Left lung (tissue), 10 donors: Measurements from ENCODE around the gene CTNNBIP1. TPM values are rescaled to one million over a fixed set of nuclear protein-coding genes. Genes with fewer than 3 reads are reported as not detected.
A peak's percentile ranks its signal among the peaks of the same experiment; 100 is the strongest.

ENCODE experiments used
- ATAC-seq: fragments of 200-7000 bp; cut with Tn5 transposase; one replicate; pipeline ENCODE4 v1.9.1; 2020; ENCODE audit warnings: moderate library complexity
- DNase-seq, 4 donors: peaks; one replicate each; pipeline ENCODE4 v3.0.0-alpha.2; 2013 to 2020
- H3K27ac ChIP-seq, 2 donors: fragments of 200-600 bp; sonication (generic) in 1 of 2; one replicate each; pipeline versions ENCODE4 v1.5.0 to v1.8.0; 2020 to 2021
- H3K27me3 ChIP-seq, 2 donors: fragments of 200-600 bp; sonication (generic) in 1 of 2; one replicate each; pipeline versions ENCODE4 v1.5.0 to v1.8.0; 2020 to 2021
- H3K36me3 ChIP-seq, 2 donors: fragments of 200-600 bp; sonication (generic) in 1 of 2; one replicate each; pipeline versions ENCODE4 v1.5.0 to v1.8.0; 2020 to 2021
- H3K4me1 ChIP-seq, 2 donors: fragments of 200-600 bp; one replicate each; pipeline ENCODE4 v1.8.0; 2021
- H3K4me3 ChIP-seq, 2 donors: fragments of 200-600 bp; sonication (generic) in 1 of 2; one replicate each; pipeline versions ENCODE4 v1.5.0 to v1.8.0; 2020 to 2021; ENCODE audit warnings: mild to moderate bottlenecking in 1 of 2
- H3K9me3 ChIP-seq, 2 donors: fragments of 200-600 bp; sonication (generic) in 1 of 2; one replicate each; pipeline versions ENCODE4 v1.5.0 to v1.8.0; 2020 to 2021
- intact Hi-C, 2 donors: fragments of 100-400 bp; cut with DNase I; formaldehyde crosslinking; loops; one replicate each; pipeline versions ENCODE4 v1.11.2 to v1.14.2; 2022
- polyA plus RNA-seq, 6 donors: library from polyadenylated mRNA; unstranded; fragments of 120-200 nt; gene quantifications; one replicate each; pipeline ENCODE4 v1.2.1, GENCODE V29; 2013; ENCODE audit not compliant: insufficient read length in 6 of 6
- total RNA-seq, 2 donors: library from RNA; stranded (reverse); fragmentation: NEBNext Ultra II Directional; extraction: Animal tissue kit (Norgen Biotek cat#: 25700); gene quantifications; one replicate each; pipeline ENCODE4 v1.2.1, GENCODE V29; 2021
- TF ChIP-seq, protein P1 (sequence below), 2 donors: fragments of 200-600 bp; sonication (generic) in 1 of 2; IDR thresholded peaks; one replicate each; pipeline versions ENCODE4 v1.5.0 to v1.8.0; 2021; ENCODE audit warnings: antibody characterized with exemption in 2 of 2
- donor health status: DM: no; HTN: yes; CAD: no.
- donor health status: DM: no; HTN: no; CAD: no.

CTNNBIP1 gene
- total and polyA plus RNA-seq, 8 donors = 30.2 to 57.1 (median 48.0) TPM

DNA sequence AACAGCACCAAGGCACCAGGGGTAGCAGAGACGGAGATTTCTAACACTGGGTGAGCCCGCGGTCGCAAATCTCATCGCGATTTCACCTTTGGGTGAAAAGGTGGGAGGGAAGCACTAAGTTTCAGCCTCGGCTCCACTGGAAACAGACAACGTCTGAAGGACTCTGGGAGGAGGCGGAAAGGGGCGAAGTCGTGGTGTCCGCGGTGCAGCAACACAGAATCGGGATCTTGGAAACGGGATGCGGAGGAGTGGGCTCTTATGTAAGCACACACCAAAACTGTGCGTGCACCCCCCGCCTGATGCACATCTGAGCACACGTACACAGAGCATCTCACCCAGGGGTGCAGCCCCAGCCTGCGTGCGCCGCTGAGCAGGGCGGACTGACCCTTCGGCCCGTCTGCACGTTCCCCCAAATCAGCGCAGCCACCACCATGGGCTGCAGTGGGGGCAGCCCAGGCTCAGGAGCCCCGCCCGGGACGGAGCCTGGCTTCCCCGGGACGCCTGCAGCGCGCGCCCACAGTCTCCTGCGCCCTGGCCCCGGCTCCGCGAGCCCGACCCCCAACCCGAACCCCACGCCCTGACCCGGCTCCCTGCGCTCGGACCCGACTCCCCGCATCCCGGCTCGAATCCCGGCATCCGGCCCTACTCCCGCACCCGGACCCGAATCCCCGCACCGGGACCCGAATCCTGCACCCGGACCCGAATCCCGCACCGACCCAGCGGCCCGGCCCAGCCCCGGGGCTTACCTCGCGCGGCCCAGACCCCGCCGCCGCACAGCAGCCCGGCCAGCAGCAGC, 87.0 kb downstream of the CTNNBIP1 start:
- H3K27me3 ChIP-seq = peaks cover 0 to 14% of the 10 kb centered on the region in 2 donors
- peaks cover 18 to 40% of the 10 kb centered on the region in 2 donors for H3K4me1 ChIP-seq
- peak in 1 of 4 donors; percentile 80 for DNase-seq
- ATAC-seq = peak; percentile 3
- no peaks in the 10 kb centered on the region for H3K9me3 ChIP-seq
- TF ChIP-seq, protein P1, sequence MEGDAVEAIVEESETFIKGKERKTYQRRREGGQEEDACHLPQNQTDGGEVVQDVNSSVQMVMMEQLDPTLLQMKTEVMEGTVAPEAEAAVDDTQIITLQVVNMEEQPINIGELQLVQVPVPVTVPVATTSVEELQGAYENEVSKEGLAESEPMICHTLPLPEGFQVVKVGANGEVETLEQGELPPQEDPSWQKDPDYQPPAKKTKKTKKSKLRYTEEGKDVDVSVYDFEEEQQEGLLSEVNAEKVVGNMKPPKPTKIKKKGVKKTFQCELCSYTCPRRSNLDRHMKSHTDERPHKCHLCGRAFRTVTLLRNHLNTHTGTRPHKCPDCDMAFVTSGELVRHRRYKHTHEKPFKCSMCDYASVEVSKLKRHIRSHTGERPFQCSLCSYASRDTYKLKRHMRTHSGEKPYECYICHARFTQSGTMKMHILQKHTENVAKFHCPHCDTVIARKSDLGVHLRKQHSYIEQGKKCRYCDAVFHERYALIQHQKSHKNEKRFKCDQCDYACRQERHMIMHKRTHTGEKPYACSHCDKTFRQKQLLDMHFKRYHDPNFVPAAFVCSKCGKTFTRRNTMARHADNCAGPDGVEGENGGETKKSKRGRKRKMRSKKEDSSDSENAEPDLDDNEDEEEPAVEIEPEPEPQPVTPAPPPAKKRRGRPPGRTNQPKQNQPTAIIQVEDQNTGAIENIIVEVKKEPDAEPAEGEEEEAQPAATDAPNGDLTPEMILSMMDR (IDR thresholded peaks at IDR 0.05) = no peak
- intact Hi-C loops = no loop called here
- H3K4me3 ChIP-seq = peak overlapping the region; percentile 77
- no peaks in the 10 kb centered on the region for H3K36me3 ChIP-seq
- H3K27ac ChIP-seq = peak overlapping the region; percentile 58 to 75

DNA sequence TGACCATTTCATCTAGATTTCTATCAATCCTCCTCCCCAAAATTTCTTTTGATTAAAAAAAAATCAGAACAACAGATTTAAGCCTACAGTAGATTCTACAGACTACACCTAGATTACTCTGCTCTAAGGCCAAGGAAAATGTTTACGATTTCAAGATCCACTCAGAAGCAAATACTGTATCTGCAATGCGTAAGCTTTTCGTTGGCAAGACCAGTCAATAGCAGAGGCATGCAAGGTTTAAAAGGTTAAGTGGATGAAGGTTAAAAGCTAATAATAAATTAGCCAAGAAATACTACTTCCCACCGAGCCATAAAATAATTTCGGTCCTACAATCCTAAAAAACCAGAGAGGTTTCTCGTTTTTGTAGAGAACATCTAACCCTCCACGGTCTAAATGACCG, 87.6 kb downstream of the CTNNBIP1 start:
- Histone ChIP-seq H3K4me1 (peaks cover 18 to 40% of the 10 kb centered on the region in 2 donors), H3K27me3 (peaks cover 0 to 14% of the 10 kb centered on the region in 2 donors), H3K36me3 (no peaks in the 10 kb centered on the region), H3K4me3 (peak overlapping the region; percentile 77), H3K27ac (no peak overlapping the region), H3K9me3 (no peaks in the 10 kb centered on the region)
- ATAC-seq = no peak
- intact Hi-C loops = no loop called here
- DNase-seq = no peak
- TF ChIP-seq, protein P1 (IDR thresholded peaks at IDR 0.05) = no peak

DNA sequence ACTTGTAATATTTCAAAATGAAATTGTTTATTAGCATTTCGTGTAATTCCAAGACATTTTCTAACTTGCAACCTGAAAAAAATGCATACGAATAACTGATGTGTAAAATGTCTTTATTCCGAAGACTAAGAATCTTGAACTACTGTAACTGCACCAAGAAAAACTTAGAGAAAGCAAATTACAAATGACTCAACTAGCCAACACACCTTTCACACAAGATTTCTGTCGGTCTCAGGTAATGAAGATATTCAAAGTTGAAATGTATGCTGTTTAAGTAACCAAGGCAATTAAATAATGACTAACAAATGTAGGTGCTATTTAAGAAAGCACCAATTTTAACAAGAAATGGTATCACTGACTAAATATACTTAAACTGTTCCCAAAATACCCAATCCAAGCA, 88.4 kb downstream of the CTNNBIP1 start:
- peaks cover 0 to 14% of the 10 kb centered on the region in 2 donors for H3K27me3 ChIP-seq
- ATAC-seq (no peak), DNase-seq (no peak)
- peaks cover 18 to 40% of the 10 kb centered on the region in 2 donors for H3K4me1 ChIP-seq
- no peak overlapping the region for H3K4me3 ChIP-seq
- no peak overlapping the region for H3K27ac ChIP-seq
- intact Hi-C loops = no loop called here
- no peaks in the 10 kb centered on the region for H3K36me3 ChIP-seq
- no peaks in the 10 kb centered on the region for H3K9me3 ChIP-seq
- TF ChIP-seq, protein P1 (IDR thresholded peaks at IDR 0.05) = no peak

DNA sequence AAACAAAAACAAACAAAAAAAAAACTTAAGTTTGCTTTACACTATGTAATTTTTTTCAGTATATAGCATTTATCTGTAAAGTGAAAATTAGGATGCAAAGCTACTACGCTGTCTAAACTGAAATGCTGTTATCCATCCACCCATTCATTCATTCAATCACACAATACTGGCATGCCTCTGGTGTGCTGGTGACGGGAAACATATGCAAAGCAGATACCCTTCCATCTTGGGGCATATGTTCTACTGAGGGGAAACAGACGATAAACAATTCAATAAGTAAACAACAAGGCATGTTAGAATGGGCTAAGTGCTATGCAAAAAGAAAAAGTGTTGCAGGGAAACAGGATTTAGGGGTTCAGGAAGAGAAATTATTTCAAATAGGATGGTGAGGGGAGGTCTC, 89.5 kb downstream of the CTNNBIP1 start:
- no peak overlapping the region for H3K4me3 ChIP-seq

DNA sequence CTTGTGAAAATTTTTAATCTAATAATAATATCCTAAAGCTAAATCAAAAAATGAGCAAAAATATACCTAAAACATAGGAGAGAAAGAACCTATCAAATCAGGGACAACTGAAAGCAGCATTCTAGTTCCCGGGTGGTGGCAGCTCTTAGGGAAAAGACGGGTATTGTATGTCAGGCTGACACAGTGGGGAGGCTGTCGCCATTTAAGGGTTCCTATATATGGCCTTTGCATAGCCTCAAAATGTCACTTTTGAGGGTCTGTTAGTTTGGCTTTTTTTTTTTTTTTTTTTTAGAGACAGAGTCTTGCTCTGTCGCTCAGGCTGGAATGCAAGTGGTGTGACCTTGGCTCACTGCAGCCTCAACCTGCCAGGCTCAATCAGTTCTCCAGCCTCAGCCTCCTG, 92.3 kb downstream of the CTNNBIP1 start:
- H3K4me3 ChIP-seq = no peak overlapping the region
- peaks cover 11 to 18% of the 10 kb centered on the region in 2 donors for H3K4me1 ChIP-seq
- no peaks in the 10 kb centered on the region for H3K36me3 ChIP-seq
- TF ChIP-seq, protein P1 (IDR thresholded peaks at IDR 0.05) = no peak
- H3K9me3 ChIP-seq = no peaks in the 10 kb centered on the region
- no peak for DNase-seq
- intact Hi-C loops = no loop called here
- peaks cover 0 to 2% of the 10 kb centered on the region in 2 donors for H3K27me3 ChIP-seq
- no peak overlapping the region for H3K27ac ChIP-seq
- ATAC-seq = no peak

More for the DNA sequence above, 89.5 kb downstream of the CTNNBIP1 start:
- H3K27ac ChIP-seq = no peak overlapping the region
- ATAC-seq = no peak
- TF ChIP-seq, protein P1 (IDR thresholded peaks at IDR 0.05) = no peak
- H3K36me3 ChIP-seq = no peaks in the 10 kb centered on the region
- intact Hi-C loops = no loop called here
- H3K4me1 ChIP-seq = peaks cover 18 to 36% of the 10 kb centered on the region in 2 donors
- no peak for DNase-seq
- H3K27me3 ChIP-seq = peaks cover 0 to 14% of the 10 kb centered on the region in 2 donors
- H3K9me3 ChIP-seq = no peaks in the 10 kb centered on the region
